Measurements from ENCODE around the gene CACFD1.
A peak's percentile ranks its signal among the peaks of the same experiment; 100 is the strongest.

Gene CACFD1

GRCh38 chr9:133492061-133493021, 32.6 kb downstream of the CACFD1 start:
- Histone ChIP-seq H3K9me3 (replicated peaks in 1 of 2; ENCODE audit: control insufficient read depth in 2 of 2, insufficient read depth in 1 of 2, low read depth in 1 of 2, low read length in 2 of 2) (peaks cover 0 to 9% of the 10 kb centered on the region in 2 donors), H4K91ac (ENCODE audit: low read depth, low read length, poor library complexity) (no peak overlapping the region), H3K18ac (ENCODE audit: low read length) (peak overlapping the region; percentile 71), H2BK5ac (ENCODE audit: low read length) (no peak overlapping the region), H2AK5ac (ENCODE audit: low read depth, low read length) (peak overlapping the region; percentile 89), H3K36me3 (replicated peaks in 1 of 2; ENCODE audit: control insufficient read depth in 2 of 2, insufficient read depth in 2 of 2, low read length in 2 of 2) (peaks cover 0 to 6% of the 10 kb centered on the region in 2 donors), H3K4me1 (ENCODE audit: control insufficient read depth in 2 of 2, insufficient read depth in 1 of 2, low read depth in 1 of 2, low read length in 2 of 2) (peaks cover 6 to 20% of the 10 kb centered on the region in 2 donors), H3K4ac (ENCODE audit: low read length) (no peak overlapping the region), H3K14ac (ENCODE audit: low read length) (peak overlapping the region; percentile 8), H2BK12ac (ENCODE audit: low read length) (peak overlapping the region; percentile 82), H3K4me2 (ENCODE audit: insufficient read depth, low read length, poor library complexity, severe bottlenecking) (no peak overlapping the region), H2AFZ (ENCODE audit: low read length) (peak overlapping the region; percentile 75), H3K4me3 (ENCODE audit: low read length in 2 of 2) (no peak overlapping the region), H2BK15ac (ENCODE audit: low read length) (no peak overlapping the region), H3K27ac (replicated peaks; ENCODE audit: low read length) (no peak overlapping the region), H2BK120ac (ENCODE audit: low read depth, low read length) (no peak overlapping the region), H3K9ac (ENCODE audit: low read depth, low read length, poor library complexity) (no peak overlapping the region), H3K27me3 (ENCODE audit: control insufficient read depth in 3 of 3, insufficient read depth in 3 of 3, low read depth in 1 of 3, low read length in 3 of 3) (peaks cover 0 to 46% (median 8%) of the 10 kb centered on the region in 3 experiments), H3K23ac (ENCODE audit: low read depth, low read length, poor library complexity) (no peak overlapping the region), H3K79me1 (ENCODE audit: low read depth, low read length) (no peaks in the 10 kb centered on the region), H4K8ac (ENCODE audit: low read depth, low read length) (no peak overlapping the region)
- DNase-seq (ENCODE audit: low spot score), result no peak
- no CpG with 5 or more reads among the region's 33 CpGs for WGBS, 2 donors (ENCODE audit: extremely low coverage in 2 of 2, insufficient read length in 2 of 2, insufficient replicate concordance in 1 of 2)

DNA sequence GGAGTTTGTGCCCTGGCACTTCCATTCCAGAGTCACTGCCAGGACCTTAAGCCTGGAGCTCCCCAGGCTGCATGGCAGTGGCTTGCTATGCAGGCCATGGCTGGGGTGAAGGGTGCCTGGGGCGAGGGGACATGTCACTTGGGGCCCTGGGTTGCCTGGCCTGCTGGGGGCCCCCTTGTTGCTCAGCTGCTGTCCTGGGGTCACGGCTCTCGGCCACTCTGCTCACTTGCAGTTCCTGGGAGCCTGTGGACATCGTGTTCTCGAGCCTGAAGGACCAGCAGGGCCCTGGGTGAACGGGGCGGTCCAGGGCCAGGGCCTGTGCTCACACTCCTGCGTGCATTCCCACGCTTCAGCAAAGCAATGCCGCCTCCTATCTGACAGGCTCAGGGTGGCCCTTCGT, 33.6 kb downstream of the CACFD1 start:
- Histone ChIP-seq H2BK12ac (ENCODE audit: low read length) (peak overlapping the region; percentile 90), H2BK120ac (ENCODE audit: low read depth, low read length) (peak overlapping the region; percentile 87), H4K8ac (ENCODE audit: low read depth, low read length) (peak overlapping the region; percentile 65), H4K91ac (ENCODE audit: low read depth, low read length, poor library complexity) (no peak overlapping the region), H3K23ac (ENCODE audit: low read depth, low read length, poor library complexity) (no peak overlapping the region), H3K27ac (replicated peaks; ENCODE audit: low read length) (no peak overlapping the region), H2BK5ac (ENCODE audit: low read length) (no peak overlapping the region), H3K36me3 (replicated peaks in 1 of 2; ENCODE audit: control insufficient read depth in 2 of 2, insufficient read depth in 2 of 2, low read length in 2 of 2) (peaks cover 0 to 7% of the 10 kb centered on the region in 2 donors), H3K14ac (ENCODE audit: low read length) (peak overlapping the region; percentile 56), H3K4ac (ENCODE audit: low read length) (peak overlapping the region; percentile 23), H3K4me1 (ENCODE audit: control insufficient read depth in 2 of 2, insufficient read depth in 1 of 2, low read depth in 1 of 2, low read length in 2 of 2) (peaks cover 7 to 20% of the 10 kb centered on the region in 2 donors), H3K79me1 (ENCODE audit: low read depth, low read length) (no peaks in the 10 kb centered on the region), H3K4me3 (ENCODE audit: low read length in 2 of 2) (no peak overlapping the region), H3K18ac (ENCODE audit: low read length) (peak overlapping the region; percentile 80), H3K9ac (ENCODE audit: low read depth, low read length, poor library complexity) (peak overlapping the region; percentile 21), H2AFZ (ENCODE audit: low read length) (peak overlapping the region; percentile 75), H2AK5ac (ENCODE audit: low read depth, low read length) (peak overlapping the region; percentile 89), H2BK15ac (ENCODE audit: low read length) (peak overlapping the region; percentile 58), H3K9me3 (replicated peaks in 1 of 2; ENCODE audit: control insufficient read depth in 2 of 2, insufficient read depth in 1 of 2, low read depth in 1 of 2, low read length in 2 of 2) (peaks cover 0 to 10% of the 10 kb centered on the region in 2 donors), H3K4me2 (ENCODE audit: insufficient read depth, low read length, poor library complexity, severe bottlenecking) (no peak overlapping the region), H3K27me3 (ENCODE audit: control insufficient read depth in 3 of 3, insufficient read depth in 3 of 3, low read depth in 1 of 3, low read length in 3 of 3) (peaks cover 0 to 52% (median 9%) of the 10 kb centered on the region in 3 experiments)
- no CpG with 5 or more reads among the region's 11 CpGs for WGBS, 2 donors (ENCODE audit: extremely low coverage in 2 of 2, insufficient read length in 2 of 2, insufficient replicate concordance in 1 of 2)
- DNase-seq (ENCODE audit: low spot score), result no peak

GRCh38 chr9:133493845-133494540, 34.2 kb downstream of the CACFD1 start:
- peak overlapping the region; percentile 38 for H3K18ac ChIP-seq (ENCODE audit: low read length)
- WGBS, 2 donors (ENCODE audit: extremely low coverage in 2 of 2, insufficient read length in 2 of 2, insufficient replicate concordance in 1 of 2), result no CpG with 5 or more reads among the region's 23 CpGs

More at GRCh38 chr9:133493845-133494540, 34.2 kb downstream of the CACFD1 start:
- Histone ChIP-seq H3K79me1 (ENCODE audit: low read depth, low read length) (no peaks in the 10 kb centered on the region), H3K23ac (ENCODE audit: low read depth, low read length, poor library complexity) (peak overlapping the region; percentile 65), H2BK15ac (ENCODE audit: low read length) (peak overlapping the region; percentile 58), H3K4ac (ENCODE audit: low read length) (peak overlapping the region; percentile 53), H2AK5ac (ENCODE audit: low read depth, low read length) (peak overlapping the region; percentile 89), H2BK12ac (ENCODE audit: low read length) (peak overlapping the region; percentile 41), H3K36me3 (replicated peaks in 1 of 2; ENCODE audit: control insufficient read depth in 2 of 2, insufficient read depth in 2 of 2, low read length in 2 of 2) (peaks cover 0 to 8% of the 10 kb centered on the region in 2 donors), H3K4me1 (ENCODE audit: control insufficient read depth in 2 of 2, insufficient read depth in 1 of 2, low read depth in 1 of 2, low read length in 2 of 2) (peaks cover 8 to 20% of the 10 kb centered on the region in 2 donors), H4K8ac (ENCODE audit: low read depth, low read length) (no peak overlapping the region), H3K14ac (ENCODE audit: low read length) (peak overlapping the region; percentile 71), H3K4me3 (ENCODE audit: low read length in 2 of 2) (peak overlapping the region in 1 of 2 donors; percentile 41), H4K91ac (ENCODE audit: low read depth, low read length, poor library complexity) (no peak overlapping the region), H3K9me3 (replicated peaks in 1 of 2; ENCODE audit: control insufficient read depth in 2 of 2, insufficient read depth in 1 of 2, low read depth in 1 of 2, low read length in 2 of 2) (peaks cover 0 to 12% of the 10 kb centered on the region in 2 donors), H3K27me3 (ENCODE audit: control insufficient read depth in 3 of 3, insufficient read depth in 3 of 3, low read depth in 1 of 3, low read length in 3 of 3) (peaks cover 0 to 50% (median 11%) of the 10 kb centered on the region in 3 experiments), H3K9ac (ENCODE audit: low read depth, low read length, poor library complexity) (no peak overlapping the region), H2BK120ac (ENCODE audit: low read depth, low read length) (no peak overlapping the region), H3K27ac (replicated peaks; ENCODE audit: low read length) (no peak overlapping the region), H2AFZ (ENCODE audit: low read length) (no peak overlapping the region), H2BK5ac (ENCODE audit: low read length) (no peak overlapping the region), H3K4me2 (ENCODE audit: insufficient read depth, low read length, poor library complexity, severe bottlenecking) (no peak overlapping the region)
- DNase-seq (ENCODE audit: low spot score), result no peak
